LNCaP clone FGC (cell line): ENCODE data around the gene UQCRHL.
"Not testable (repeated sequence)": the region's sequence is repeated elsewhere in the genome, so short reads cannot be mapped to it uniquely, and the experiment has no call there.

ENCODE experiments used
- DNase-seq: peaks from one replicate; pipeline ENCODE4 v3.0.0-alpha.2; 2011; ENCODE audit warnings: low read depth
- H3K4me3 ChIP-seq: 2 replicates; pipeline ENCODE4 v1.5.1; 2011; ENCODE audit warnings: mild to moderate bottlenecking, low read depth, low read length, control low read depth
- TF ChIP-seq, protein P1 (sequence below): IDR thresholded peaks from 2 replicates; pipeline ENCODE4 v1.5.1; 2012; ENCODE audit warnings: mild to moderate bottlenecking; ENCODE audit not compliant: control insufficient read depth, insufficient read depth; ENCODE audit errors: extremely low read depth

The UQCRHL gene

DNA sequence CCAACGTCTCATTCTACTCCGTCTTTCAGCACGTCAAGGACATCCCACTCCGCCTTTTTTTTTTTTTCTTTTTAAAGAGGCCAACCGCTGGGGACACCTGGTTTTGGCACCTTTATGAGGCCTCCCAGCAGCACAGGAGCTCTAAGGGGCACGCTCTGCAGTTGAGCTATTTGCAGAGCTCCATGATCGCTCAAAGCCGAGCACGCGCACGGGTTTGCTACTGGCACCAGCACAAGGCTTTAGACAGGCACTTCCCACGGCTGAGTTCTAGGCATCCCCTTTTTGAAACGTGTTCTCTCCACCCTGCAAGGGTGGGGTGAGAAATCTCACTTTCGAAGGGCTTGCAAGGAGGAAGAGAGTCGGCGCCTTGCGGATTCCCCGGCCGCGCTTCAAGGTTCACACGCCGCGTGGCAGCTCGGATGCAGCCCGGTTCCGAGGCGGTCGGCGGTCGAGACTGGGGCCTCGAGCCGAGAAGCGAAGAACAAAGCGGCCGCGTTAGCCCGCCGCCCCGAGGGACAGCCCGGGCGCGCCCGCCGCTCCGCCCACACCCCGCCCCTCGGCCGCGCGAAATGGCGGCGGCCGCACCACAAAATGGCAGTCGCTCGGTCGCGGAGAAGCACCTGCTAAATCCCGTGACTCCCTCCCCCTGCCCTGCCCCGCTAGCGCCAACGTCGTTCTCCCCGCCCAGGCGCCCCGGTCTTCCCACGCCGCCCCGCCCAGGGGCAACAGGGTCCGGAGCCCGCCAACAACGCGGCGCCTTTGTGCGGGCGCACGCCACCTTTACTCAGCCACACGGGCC lies 27.2 kb upstream of the UQCRHL start:
- H3K4me3 ChIP-seq = peak overlapping the region; percentile 63
- DNase-seq = peak; percentile 88
- TF ChIP-seq, protein P1, sequence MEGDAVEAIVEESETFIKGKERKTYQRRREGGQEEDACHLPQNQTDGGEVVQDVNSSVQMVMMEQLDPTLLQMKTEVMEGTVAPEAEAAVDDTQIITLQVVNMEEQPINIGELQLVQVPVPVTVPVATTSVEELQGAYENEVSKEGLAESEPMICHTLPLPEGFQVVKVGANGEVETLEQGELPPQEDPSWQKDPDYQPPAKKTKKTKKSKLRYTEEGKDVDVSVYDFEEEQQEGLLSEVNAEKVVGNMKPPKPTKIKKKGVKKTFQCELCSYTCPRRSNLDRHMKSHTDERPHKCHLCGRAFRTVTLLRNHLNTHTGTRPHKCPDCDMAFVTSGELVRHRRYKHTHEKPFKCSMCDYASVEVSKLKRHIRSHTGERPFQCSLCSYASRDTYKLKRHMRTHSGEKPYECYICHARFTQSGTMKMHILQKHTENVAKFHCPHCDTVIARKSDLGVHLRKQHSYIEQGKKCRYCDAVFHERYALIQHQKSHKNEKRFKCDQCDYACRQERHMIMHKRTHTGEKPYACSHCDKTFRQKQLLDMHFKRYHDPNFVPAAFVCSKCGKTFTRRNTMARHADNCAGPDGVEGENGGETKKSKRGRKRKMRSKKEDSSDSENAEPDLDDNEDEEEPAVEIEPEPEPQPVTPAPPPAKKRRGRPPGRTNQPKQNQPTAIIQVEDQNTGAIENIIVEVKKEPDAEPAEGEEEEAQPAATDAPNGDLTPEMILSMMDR = no peak

DNA sequence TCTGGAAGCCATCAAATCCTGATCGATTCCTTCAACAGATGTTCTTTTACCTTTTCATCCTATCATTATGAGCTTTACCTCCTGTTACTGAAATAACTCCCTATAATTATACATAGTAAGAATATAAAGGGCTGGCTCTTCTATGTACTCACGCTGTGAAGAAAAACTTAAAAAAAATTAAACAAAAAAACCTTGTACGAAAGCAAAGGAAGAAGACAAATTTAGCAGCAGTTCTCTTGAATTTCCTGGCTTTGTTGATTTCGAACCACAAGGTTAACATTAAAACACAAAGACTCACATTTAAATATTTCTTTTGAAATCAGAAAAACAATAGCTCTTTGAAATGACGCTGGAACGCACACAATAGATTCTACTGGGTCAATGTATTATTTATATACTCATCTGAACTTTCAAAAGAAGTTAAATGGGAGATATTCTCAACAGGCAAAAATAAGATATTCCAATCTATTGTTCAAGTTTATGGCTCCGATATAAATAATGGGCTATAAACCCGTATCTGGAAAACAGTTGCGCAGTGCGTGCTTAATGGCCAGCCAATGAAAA lies 26.5 kb upstream of the UQCRHL start:
- DNase-seq = no peak
- H3K4me3 ChIP-seq = peak overlapping the region; percentile 63
- TF ChIP-seq, protein P1 = no peak

DNA sequence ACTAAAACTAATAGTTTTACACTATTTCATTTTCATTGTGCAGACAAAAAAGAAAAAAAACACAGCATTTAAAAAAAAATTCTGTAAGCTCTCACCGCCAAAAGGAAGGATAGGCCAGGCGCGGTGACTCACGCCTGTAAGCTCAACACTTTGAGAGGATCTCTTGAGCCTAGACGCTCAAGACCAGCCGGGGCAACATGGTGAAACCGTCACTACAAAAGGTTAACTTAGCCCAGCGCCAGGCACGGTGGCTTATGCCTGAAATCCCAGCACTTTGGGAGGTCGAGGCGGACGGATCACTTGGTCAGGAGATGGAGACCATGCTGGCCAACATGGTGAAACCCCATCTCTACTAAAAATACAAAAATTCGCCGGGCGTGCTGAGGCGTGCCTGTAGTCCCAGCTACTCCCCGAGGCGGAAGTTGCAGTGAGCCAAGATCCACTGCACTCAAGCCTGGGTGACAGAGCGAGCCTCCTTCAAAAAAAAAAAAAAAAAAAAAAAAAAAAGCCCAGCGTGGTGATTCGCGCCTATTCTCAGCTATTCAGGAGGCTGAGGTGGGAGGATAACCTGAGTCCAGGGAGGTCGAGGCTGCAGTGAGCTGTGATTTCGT lies 25.7 kb upstream of the UQCRHL start:
- TF ChIP-seq, protein P1 = no peak
- H3K4me3 ChIP-seq = peak overlapping the region; percentile 63
- DNase-seq = no peak

DNA sequence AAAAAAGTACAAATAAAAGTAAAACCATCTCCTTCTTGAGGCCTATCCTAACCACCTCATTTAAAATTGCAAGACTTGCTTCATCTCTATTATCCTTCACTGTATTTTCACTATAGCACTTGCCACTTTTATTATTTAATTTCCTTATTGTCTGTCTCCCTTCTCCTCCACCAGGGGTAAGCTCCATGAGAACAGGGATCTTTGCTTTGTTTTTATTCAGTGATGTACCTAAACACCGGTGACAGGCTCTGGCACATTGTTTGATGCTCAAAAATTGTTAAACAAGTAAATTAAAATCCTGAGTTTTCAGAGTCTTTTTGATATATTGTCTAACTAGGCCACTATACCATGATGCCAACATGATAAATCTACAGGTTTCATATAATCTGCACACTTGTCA lies 22.8 kb upstream of the UQCRHL start:
- DNase-seq = no peak
- H3K4me3 ChIP-seq = no peak overlapping the region
- TF ChIP-seq, protein P1 = no peak

DNA sequence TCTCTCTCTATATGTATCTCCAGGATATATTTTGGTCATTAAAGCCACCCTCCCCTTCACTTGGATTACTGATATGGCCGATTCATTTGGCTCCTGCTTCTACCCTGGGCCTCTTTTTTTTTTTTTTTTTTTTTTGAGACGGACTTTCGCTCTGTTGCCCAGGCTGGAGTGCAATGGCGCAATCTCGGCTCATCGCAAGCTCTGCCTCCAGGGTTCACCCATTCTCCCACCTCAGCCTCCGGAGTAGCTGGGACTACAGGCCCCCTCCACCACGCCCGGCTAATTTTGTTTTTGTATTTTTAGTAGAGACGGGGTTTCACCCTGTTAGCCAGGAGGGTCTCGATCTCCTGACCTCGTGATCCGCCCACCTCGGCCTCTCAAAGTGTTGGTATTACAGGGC lies 21.5 kb upstream of the UQCRHL start:
- DNase-seq, H3K4me3 ChIP-seq: not testable (repeated sequence)

DNA sequence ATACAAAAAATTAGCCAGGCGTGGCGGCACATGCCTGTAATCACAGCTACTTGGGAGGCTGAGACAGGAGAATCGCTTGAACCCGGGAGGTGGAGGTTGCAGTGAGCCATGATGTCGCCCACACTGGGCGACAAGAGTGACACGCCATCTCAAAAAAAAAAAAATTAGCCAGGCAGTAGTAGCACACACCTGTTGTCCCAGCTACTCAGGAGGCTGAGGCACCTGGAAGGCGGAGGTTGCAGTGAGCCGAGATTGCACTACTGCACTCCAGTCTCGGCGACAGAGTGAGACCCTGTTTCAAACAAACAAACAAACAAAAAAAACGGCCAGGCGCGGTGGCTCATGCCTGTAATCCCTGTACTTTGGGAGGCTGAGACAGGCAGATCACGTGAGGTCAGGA lies 20.1 kb upstream of the UQCRHL start:
- not testable (repeated sequence) for H3K4me3 ChIP-seq, DNase-seq

DNA sequence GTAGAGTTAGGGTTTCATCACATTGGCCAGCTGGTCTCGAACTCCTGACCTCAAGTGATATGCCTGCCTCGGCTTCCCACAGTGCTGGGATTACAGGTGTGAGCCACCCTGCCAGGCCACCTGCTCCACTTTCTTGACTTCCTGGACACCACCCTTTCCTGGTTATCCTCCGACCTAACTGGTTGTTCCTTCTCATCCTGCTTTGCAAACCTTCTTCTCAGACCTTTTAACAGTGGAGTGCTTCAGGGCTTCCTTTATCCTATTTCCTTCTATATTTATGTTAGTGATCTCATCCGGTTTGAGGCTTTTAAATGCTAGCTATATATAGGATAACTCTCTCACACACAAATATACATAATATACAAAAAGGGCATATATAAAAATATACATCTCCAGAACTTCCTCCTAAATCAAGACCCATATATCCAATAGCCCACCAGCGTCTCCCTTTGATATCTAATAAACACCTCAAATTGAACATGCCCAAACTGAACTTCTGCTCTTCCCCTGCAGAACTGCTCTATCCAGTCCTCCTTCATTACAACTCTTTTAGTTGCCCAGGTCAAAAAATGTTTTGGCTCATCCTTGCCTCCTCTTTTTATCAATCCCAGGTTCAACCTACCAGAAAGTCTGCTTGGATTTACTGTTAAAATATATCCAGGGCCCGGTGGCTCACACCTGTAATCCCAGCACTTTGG lies 19.5 kb upstream of the UQCRHL start:
- H3K4me3 ChIP-seq = no peak overlapping the region
- TF ChIP-seq, protein P1 = no peak

More for the DNA sequence above, 19.5 kb upstream of the UQCRHL start:
- no peak for DNase-seq
